Skeletal muscle cell (primary cell): ENCODE results near the gene HOXA2.

Experiments used
- DNase-seq: peaks from one replicate; pipeline ENCODE4 v3.0.0-alpha.2; 2010; ENCODE audit warnings: low read depth
- H3K4me3 ChIP-seq: 2 replicates; pipeline ENCODE4 v1.5.1; 2011; ENCODE audit warnings: low read depth, mild to moderate bottlenecking, control low read depth, low read length, moderate library complexity

Gene HOXA2

DNA sequence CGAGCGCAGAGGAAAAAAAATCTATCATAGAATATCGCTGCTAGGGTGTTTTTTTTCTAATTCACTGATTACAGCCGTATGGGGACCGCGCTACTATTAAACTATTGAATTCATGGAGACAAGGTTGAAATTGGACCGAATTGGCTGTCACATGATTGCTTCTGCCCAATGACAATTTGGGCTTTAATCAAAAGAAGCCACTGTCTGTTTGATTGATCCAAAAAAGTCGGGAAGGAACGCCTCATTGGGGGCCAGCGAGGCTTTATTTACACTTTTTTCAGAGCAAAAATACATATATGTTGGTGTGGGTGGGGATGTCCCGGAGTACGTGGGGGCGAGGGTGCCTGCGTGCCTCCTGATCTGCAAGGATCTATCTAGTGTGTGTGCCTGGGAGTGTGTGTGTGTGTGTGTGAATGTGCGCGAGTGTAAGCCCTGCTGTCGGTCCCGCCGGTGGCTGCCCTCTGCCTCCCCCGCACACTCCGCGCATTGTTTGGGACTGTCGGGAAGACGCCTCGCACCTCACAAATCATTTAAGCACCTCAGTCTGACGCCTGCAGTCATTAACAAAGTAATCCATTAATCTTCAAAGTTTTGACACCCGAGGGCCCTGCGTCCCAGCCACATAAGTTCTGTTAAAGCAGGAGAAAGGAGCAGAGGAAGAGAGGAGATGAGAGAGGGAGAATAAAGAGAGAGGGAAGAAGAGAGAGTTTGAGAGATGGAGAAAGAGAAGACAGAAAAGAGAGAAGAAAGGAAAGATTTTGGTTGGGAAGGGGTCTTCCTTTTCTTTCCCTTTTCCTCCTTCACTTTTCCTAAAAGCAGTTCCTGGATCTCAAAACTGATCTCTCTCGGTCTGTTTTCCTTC, at the start of gene HOXA2:
Gene HOXA2 (minus strand): TSS at position 103 of the 862 bp plus-strand sequence. CDS start 183 bp downstream, outside the sequence.
- no peak within 1 kb of the TSS for H3K4me3 ChIP-seq

DNA sequence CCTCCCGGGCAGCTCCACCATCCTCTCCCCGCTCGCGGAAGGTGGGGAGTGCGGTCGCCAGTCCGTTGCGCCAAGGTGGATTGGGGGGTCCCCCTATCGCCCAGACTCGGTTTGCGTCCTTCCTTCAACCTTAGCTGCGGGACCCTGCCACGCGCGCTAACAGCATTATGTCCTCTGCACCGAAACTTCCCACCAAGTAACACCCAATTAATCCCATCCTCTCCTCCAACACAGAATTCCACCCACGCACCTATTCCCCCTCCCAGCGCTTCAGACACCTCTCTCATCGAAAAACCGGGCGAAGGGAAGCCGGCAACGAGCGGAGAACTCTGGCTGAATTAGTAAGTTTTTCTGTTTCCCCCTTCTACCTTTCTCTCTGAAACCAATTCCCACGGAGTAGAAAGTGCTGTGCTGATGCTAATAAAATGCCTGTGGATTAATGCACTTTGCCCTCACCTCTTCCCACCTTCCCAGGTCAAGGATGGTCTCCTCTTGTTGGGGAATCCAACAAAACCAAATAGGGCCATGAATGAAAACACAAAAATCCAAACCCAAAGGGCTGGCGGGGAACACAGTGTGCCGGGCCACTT, 49.0 kb upstream of the HOXA2 start:
- peak overlapping the region; percentile 75 for H3K4me3 ChIP-seq
- DNase-seq, result no peak

More for the DNA sequence above, at the start of gene HOXA2:
- DNase-seq, result no peak

DNA sequence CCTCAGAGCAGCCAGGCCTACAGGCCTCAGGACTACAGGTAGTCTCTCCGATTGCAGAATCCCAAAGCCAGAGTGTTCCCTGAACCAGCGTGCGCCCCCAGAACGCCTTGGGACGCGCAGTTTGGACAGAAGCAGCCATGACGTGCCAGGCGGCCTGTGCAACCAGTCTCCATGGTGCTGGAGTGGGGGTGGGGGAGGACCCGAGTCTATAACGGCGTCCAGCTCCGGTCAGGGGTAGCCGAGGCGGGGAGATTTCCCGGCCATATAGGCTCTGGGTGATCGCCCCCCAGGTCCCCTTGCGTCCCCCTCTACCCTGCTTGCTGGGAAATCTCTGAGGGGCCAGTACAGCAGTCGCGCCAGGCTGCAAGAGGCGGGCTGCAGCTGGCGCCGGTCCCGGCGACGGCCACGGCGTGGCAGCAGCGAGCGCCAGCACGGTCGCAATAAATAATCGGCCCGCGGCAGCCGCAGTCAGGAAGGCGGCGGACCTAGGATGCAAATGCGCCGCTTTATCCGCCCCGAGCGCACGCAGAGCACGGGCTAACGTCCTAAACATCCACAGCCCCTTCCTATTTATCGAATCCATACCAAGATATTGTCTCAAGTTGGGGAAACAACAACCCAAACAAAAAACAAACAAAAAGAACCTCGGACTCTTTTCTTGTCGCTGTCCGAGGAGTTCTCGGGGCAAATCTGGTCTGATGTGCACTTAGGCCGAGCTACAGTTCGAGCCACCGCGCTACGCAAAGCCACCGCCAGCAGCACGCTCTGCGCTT, 48.3 kb upstream of the HOXA2 start:
- no peak for DNase-seq
- H3K4me3 ChIP-seq, result peak overlapping the region; percentile 75

DNA sequence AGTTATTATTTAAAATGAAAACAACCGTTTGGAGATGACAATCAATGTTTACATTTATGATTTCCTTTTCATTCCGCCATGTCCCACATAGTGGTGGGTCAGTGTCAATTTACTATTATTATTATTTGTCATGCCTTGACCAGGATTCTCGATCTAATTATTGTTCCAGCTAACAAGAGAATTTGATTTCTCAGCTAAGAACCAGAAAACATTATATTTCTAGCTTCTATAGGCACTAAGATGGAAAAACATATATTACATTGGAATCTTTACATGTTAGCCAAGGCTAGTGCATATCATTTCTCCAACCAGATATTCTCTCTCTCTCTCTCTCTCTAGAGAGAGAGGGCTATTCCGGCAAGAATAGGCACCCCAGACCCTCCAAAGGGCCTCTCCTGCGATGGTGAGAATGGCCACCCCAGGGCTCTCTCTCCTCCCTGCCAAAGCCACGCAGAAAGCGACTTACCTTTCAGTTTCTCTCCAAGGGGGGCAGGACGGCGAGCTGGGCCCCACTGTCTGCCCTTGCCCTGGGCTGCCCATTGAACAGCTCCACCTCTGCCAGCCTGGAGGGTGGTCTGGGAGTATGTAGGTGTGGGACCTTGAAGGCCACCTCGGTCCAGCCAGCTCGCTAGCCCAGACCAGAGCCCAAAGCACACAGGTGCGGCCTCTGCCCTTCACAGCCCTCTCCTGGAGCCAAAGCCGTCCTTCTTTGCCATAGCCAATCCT, 47.5 kb upstream of the HOXA2 start:
- DNase-seq, result no peak
- peak overlapping the region; percentile 75 for H3K4me3 ChIP-seq

DNA sequence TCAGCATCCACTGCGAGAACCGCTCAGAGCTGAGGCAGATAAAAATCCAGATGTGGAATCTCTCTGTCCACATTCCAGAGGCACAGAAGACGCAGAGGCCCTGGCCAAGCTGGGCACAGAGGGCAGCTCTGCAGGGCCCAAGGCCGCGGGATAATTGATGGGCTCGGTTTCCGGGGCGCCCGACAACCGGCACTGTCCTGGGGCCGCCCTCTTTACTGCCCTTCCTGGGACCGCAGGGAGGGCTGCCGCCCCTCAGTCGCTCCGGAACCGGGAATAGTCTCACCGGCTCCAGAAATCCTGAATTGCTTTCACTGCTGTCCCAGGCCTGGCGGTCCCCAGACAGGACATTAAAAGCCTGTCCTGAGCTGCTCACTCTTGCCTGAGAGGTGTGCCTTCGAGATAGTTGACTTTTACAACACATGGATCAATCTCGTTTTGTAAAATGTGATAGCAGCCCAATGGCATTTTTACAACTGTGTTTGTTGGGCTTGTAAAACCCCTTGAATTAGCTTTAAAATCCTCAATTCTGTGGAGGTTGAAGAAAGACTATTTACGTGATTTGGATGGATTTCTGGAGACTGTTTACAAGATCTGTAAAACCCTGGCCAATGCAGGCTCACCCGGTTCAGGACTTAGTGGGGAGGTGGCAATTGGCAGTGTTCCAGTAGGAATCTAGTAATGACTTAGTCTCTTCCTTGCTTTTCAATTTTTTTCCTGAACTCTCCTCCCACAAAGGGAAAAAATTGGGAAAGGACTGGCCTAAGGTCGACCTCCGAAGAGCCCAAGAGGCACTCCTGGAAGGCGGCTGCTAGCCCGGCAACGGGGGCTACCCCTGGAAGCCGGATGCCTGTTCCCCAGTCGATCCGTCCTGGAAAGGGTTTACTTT, 46.5 kb upstream of the HOXA2 start:
- DNase-seq, result no peak
- H3K4me3 ChIP-seq, result peak overlapping the region; percentile 75

DNA sequence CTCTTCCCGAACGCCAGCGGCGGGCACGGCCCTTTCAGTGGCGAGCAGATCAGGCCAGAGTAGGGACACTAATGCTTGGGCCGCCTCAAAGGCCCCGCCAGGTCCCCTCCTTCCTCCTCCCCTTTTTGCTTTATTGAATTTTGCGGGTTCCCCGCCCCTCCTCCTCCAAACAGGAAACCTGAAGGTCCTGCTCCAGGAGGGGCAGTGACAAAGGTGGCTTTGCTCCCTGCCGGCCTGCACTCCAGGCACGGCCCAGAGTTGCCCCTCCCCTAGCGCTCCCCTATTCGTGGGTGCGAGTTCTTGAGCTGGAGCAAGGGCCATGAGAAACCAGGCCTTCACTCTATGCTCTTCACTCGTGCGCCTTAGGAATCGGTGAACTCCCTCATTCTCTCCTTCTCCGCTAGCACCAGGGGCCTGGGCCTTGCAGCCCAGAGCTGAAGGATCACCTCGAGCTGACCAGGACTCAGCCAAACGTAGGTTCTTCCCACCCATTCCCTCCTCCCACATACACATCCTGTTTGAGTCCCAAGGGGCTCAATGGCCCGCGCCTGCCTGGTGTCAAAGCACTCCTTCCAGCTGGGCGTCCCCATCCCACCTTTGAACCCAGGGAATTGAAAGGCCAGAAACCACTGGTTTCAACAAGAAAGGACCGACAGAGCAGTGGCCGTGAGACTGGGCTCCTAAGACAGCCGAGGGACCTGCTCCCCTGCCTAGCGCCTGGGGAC, 45.7 kb upstream of the HOXA2 start:
- peak overlapping the region; percentile 75 for H3K4me3 ChIP-seq
- DNase-seq, result no peak

DNA sequence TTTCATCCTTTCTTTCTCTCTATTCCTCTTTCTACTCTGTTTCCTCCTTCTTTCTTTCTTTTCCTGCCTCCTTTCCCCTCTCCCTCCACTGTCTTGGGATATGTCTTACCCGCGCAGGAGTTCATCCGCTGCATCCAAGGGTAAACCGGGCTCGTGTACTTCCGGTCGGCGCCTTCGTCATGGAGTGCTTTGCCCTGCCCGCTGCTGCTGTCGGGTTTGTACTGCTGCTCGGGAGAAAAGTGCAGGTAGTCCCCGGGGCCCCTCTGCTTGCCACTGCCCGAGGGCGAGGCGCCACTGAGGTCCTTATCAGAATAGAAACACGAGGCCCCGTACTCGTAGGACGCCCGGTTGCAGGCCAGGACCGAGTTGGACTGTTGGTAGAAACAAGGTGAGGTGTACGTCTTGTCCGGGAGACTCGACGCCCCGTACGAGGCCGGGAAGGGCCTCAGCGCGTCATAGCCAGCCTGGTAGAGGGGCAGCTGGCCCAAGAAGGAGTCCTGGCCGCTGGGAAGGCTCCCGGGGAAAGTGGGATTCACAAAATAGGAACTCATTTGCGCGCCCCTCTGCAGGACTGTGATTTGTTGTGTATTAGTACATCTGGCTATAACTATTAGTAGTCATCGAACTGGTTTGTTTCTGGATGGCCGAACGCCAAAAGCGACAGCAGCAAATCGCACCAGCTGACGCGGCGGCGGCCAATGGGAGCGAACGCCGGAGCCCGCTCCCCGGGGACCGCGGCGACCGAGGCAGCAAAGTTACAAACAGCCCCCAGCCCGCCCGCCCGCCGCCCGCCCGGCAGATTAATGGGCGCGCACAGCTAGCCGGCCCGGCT, 44.9 kb upstream of the HOXA2 start, which contains the start of gene HOXA6:
Gene HOXA6 (minus strand): TSS at position 576 of the 832 bp plus-strand sequence. CDS start 25 bp downstream, at position 551.
- peak within 1 kb of the TSS; percentile 75 for H3K4me3 ChIP-seq

DNA sequence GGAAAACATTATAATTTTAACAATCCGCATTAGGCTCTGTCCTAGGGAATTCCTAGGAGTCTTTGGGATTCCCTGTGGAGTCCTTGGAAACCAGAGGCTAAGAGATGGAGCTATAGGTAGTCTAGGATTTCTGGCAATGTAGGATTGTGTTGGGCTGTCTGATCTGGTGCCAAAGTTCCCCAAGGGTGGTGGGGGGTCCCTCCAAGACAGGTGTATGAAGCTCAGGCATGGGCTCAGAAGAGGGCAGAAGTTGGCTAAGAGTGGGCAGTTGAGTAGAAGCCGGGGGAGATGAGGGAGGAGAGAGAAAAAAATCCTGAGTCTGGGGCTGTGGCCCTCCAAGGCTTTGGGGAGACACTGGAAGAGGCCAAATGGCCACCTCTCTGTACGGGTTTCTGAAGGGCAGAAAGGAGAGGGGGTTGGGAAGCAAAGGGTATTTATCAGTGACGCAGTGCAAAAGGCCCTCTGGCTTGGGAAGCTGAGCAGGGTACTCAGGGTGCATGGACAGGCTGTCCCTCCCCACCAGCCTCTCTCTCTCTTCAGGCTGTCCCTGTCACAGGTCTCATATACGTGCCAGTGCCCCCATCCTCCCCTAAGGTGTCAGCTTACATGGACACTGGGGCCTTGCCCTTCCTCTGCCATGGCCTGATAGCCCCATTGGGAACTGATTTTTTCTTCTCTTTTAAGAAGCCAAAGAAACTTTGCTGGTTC, 44.2 kb upstream of the HOXA2 start:
- DNase-seq, result no peak

More for the DNA sequence above, 44.9 kb upstream of the HOXA2 start, which contains the start of gene HOXA6:
- no peak for DNase-seq

DNA sequence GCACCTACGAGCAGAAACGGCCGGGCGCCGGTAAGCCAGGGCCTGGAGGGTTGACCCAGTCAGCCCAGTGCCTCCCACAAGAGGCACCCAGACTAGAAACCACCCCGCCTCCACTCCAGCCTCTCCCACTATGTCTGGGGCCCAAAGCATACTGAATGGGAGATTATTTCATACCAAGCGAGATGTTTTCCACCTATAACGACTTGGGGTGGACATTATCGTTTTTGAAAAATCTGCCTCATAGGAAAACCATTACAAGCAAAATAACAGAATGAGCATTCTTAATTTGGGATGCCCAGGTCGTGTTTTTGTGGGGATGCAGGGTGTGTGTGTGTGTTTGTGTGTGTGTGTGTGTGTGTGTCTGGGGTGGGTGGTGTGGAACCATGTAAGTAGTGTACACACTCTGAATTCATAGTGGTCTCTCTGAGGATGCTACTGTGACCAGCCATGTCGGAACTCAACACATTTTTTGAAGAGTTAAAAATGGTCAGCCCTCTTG, 43.5 kb upstream of the HOXA2 start:
- DNase-seq, result no peak
- H3K4me3 ChIP-seq, result no peak overlapping the region

More for the DNA sequence above, 44.2 kb upstream of the HOXA2 start:
- peak overlapping the region; percentile 75 for H3K4me3 ChIP-seq

DNA sequence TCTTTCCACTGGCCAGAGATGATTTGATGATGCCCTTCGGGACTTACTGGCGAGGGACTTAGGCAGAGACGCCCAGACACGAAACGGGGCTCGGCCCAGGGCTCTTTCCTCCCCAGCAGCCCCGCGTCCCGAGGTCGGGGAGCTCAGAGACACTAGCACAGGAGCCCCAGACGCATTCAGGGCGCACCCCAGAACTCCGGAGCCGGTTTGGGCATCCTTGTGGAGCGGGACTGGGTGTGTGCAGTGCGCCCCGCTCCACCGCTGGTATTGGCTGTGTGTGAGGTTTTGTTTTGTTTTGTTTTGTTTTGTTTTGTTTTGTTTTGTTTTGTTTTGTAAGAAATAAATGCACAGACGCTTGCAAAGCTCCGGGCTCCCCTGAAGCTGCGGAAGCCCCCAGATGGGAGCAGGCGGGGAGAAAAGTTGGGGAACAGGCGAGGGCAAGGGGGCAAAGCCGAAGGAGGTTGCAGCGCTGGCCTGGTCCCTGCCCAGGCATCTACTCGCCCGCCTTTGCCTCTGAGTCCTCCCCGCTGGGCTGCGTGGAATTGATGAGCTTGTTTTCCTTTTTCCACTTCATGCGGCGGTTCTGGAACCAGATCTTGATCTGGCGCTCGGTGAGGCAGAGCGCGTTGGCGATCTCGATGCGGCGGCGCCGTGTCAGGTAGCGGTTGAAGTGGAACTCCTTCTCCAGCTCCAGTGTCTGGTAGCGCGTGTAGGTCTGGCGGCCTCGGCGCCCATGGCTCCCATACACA, 42.9 kb upstream of the HOXA2 start:
- no peak overlapping the region for H3K4me3 ChIP-seq
- DNase-seq, result no peak

DNA sequence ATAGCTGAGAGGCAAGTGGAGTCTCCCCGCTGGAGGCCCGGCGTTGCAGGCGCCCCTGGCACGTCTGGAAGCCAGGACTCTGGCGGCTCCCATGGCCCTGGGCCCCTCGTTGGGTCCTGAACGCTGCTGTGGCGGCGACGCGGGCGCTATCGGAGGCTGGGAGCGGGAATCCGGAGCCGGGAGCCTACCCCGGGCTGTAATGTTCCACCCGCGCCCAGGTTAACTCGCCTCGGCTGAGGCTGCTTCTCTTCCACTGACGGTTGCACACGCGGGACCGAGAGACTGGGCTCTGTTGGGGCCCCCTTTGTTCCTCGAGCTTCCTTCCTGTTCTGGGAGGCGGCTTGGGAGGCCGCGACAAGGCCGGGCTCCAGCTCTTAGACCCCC, 42.3 kb upstream of the HOXA2 start:
- DNase-seq, result no peak

DNA sequence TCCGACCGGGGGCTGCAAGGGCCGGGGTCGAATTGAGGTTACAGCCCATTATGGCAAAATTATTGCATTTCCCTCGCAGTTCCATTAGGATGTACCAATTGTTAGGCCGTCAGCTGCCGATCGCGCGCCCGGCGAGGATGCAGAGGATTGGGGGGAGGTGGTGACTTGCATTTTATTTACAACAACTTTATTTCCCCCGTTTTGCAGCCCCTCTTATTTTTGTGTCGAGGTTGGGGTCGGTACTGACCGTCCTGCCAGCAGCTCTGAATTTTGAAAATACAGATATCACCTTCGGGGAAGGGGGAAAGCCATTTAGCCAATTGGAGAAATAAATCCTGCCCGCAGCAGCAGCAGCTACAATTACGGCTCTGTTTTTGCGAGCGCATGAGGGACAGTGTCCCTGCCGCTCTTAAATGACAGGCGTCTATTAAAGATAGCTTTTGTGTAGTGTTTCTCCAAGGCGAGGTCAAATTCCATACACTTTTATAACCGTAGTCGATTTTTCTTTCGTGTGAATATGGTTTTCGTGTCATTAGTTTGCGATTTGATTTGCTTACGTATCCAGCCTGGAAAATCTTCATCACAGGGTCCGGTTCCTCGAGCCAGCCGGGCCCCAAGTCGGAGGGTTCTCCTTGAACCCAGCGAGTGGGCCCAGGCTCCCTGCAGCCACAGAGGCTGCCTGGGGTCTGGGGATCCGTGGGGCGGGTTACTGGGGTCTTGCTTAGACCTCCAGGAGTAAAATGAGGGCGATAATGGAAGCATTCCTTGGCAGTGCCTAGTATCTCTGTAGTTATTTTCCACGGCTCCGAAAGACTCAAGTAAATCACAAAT, 41.7 kb upstream of the HOXA2 start:
- no peak overlapping the region for H3K4me3 ChIP-seq
- no peak for DNase-seq

More for the DNA sequence above, 42.3 kb upstream of the HOXA2 start:
- H3K4me3 ChIP-seq, result no peak overlapping the region

DNA sequence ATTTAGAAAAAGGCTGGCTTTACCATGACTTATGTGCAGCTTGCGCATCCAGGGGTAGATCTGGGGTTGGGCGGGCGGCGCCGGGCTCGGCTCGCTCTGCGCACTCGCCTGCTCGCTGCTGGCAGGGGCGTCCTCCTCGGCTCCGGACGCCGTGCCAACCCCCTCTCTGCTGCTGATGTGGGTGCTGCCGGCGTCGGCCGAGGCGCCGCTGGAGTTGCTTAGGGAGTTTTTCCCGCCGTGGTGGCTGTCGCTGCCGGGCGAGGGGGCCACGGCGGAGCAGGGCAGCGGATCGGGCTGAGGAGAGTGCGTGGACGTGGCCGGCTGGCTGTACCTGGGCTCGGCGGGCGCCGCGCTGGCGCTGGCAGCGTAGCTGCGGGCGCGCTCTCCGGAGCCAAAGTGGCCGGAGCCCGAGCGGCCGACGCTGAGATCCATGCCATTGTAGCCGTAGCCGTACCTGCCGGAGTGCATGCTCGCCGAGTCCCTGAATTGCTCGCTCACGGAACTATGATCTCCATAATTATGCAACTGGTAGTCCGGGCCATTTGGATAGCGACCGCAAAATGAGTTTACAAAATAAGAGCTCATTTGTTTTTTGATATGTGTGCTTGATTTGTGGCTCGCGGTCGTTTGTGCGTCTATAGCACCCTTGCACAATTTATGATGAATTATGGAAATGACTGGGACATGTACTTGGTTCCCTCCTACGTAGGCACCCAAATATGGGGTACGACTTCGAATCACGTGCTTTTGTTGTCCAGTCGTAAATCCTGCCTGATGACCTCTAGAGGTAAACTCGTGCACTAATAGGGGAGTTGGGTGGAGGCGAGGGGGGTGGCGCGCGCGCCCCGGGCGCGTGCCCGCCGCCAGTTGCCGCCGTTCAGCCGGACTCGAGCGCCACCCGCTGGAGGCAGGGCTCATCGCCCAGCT, 40.8 kb upstream of the HOXA2 start, which contains the start of gene HOXA5:
Gene HOXA5 (minus strand): TSS at position 659 of the 927 bp plus-strand sequence. CDS start 74 bp downstream, at position 585.
- peak within 1 kb of the TSS; percentile 32 for H3K4me3 ChIP-seq
- DNase-seq, result no peak
